Uterus (tissue), 4 donors: ENCODE data around the gene CDKN3. TPM values are rescaled to one million over a fixed set of nuclear protein-coding genes. Genes with fewer than 3 reads are reported as not detected.

Experiments
- DNase-seq, 2 donors: peaks; one replicate each; pipeline ENCODE4 v3.0.0-alpha.2; 2019 to 2020
- H3K27ac ChIP-seq, 2 donors: fragments of 200-600 bp; sonication (generic); 1 replicate in 1 of 2; 2 replicates in 1 of 2; pipeline ENCODE4 v1.5.1; 2016 to 2018
- H3K27me3 ChIP-seq, 2 donors: fragments of 200-600 bp; sonication (generic); one replicate each; pipeline ENCODE4 v1.5.1; 2018 to 2019; ENCODE audit warnings: control low read depth in 1 of 2
- H3K36me3 ChIP-seq, 2 donors: fragments of 200-600 bp; sonication (generic); one replicate each; pipeline ENCODE4 v1.5.1; 2019; ENCODE audit warnings: control low read depth in 1 of 2
- H3K4me1 ChIP-seq, 2 donors: fragments of 200-600 bp; sonication (generic); one replicate each; pipeline ENCODE4 v1.5.1; 2018 to 2019; ENCODE audit warnings: control low read depth in 1 of 2
- H3K4me3 ChIP-seq, 2 donors: fragments of 200-600 bp; sonication (generic); 1 replicate in 1 of 2; 2 replicates in 1 of 2; pipeline ENCODE4 v1.5.1; 2018 to 2019; ENCODE audit warnings: mild to moderate bottlenecking in 1 of 2
- H3K9me3 ChIP-seq, 2 donors: fragments of 200-600 bp; sonication (generic); one replicate each; pipeline ENCODE4 v1.5.1; 2019; ENCODE audit warnings: control low read depth in 1 of 2
- POLR2A ChIP-seq, 2 donors: fragments of 450-650 bp; IDR thresholded peaks; one replicate each; pipeline ENCODE4 v1.6.1; 2016; ENCODE audit warnings: antibody characterized with exemption in 2 of 2, mild to moderate bottlenecking in 1 of 2, moderate library complexity in 1 of 2
- intact Hi-C: fragments of 100-400 bp; cut with DNase I; formaldehyde crosslinking; loops from one replicate; pipeline ENCODE4 v1.15.1; 2023; ENCODE audit warnings: low total_unique reads
- total RNA-seq, 4 donors: library from RNA; depleted of rRNA in 3 of 4; stranded (reverse); fragments of >200 nt in 3 of 4; gene quantifications; one replicate each; pipeline versions ENCODE4 v1.1.0 to v1.2.4, GENCODE V29; 2014 to 2023
- TF ChIP-seq, protein P1 (sequence below), 4 experiments: fragments of 200-600 bp in 2 of 4; fragments of 450-650 bp in 2 of 4; sonication (generic) in 2 of 4; IDR thresholded peaks; one replicate each; pipeline ENCODE4 v1.5.1; 2016 to 2019; ENCODE audit warnings: antibody characterized with exemption in 4 of 4, mild to moderate bottlenecking in 2 of 4, moderate library complexity in 1 of 4
- donor health status: DM: yes; HTN: yes; CAD: no.

Gene CDKN3, protein sequence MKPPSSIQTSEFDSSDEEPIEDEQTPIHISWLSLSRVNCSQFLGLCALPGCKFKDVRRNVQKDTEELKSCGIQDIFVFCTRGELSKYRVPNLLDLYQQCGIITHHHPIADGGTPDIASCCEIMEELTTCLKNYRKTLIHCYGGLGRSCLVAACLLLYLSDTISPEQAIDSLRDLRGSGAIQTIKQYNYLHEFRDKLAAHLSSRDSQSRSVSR
- 10 to 100 TPM in 1 of 4 donors, 1 to 10 TPM in 2, not detected in 1; 1.3 to 24.3 (median 4.4) TPM for total RNA-seq

DNA sequence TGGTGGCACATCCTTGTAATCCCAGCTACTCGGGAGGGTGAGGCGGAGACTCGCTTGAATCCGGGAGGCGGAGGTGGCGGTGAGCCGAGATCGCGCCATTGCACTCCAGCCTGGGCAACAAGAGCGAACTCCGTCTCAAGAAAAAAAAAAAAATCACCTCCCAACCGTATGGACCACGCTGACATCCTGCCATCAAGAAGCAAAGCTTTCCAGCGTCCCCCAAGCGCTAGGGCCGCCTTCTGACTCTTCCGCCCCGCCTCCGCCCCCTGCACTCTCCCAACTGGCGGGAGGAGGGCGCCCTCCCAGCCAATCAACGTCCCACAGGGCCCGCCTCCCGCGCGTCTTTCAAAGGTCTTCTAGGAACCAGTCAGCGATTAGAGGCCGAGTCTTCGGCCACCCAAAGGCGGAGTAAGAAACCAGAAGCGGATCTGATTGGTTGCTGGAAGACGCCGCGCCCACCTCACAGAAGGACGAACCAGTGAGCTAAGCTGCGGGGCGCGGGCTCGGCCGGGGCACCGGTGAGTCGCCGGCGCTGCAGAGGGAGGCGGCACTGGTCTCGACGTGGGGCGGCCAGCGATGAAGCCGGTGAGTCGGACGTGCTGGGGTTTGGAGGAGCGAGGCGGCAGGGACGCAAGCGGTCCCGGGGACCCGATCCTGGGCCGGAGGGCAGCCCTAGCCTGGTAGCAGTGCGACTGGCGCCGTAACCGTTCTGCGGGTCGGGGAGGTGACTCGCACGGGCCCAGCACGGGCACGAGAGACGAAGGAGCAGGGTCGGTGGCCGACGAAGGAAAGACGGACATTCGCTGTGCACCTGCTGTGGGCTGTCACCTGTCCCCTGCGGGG, at the start of gene CDKN3:
CDKN3 (plus strand) TSS at position 515 of the 843 bp plus-strand sequence; CDS start at position 577, 62 bp downstream.
- Histone ChIP-seq H3K27ac (peak within 1 kb of the TSS in 1 of 2 donors; percentile 63), H3K4me1 (no peaks in the 10 kb centered on the region), H3K27me3 (no peaks in the 10 kb centered on the region), H3K4me3 (peak within 1 kb of the TSS; percentile 42 to 54), H3K9me3 (no peaks in the 10 kb centered on the region), H3K36me3 (no peaks in the 10 kb centered on the region)
- TF ChIP-seq POLR2A (IDR thresholded peaks at IDR 0.05): peak; percentile 74 to 77
- TF ChIP-seq, protein P1, sequence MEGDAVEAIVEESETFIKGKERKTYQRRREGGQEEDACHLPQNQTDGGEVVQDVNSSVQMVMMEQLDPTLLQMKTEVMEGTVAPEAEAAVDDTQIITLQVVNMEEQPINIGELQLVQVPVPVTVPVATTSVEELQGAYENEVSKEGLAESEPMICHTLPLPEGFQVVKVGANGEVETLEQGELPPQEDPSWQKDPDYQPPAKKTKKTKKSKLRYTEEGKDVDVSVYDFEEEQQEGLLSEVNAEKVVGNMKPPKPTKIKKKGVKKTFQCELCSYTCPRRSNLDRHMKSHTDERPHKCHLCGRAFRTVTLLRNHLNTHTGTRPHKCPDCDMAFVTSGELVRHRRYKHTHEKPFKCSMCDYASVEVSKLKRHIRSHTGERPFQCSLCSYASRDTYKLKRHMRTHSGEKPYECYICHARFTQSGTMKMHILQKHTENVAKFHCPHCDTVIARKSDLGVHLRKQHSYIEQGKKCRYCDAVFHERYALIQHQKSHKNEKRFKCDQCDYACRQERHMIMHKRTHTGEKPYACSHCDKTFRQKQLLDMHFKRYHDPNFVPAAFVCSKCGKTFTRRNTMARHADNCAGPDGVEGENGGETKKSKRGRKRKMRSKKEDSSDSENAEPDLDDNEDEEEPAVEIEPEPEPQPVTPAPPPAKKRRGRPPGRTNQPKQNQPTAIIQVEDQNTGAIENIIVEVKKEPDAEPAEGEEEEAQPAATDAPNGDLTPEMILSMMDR (IDR thresholded peaks at IDR 0.05): peak; percentile 51 to 70 (median 58)
- peak; percentile 97 to 98 for DNase-seq
- intact Hi-C loops: no loop called here

- no peaks in the 10 kb centered on the region for H3K36me3 ChIP-seq
- peaks cover 0 to 6% of the 10 kb centered on the region in 2 donors for H3K4me1 ChIP-seq
- H3K27ac ChIP-seq: no peak overlapping the region
- no peak overlapping the region for H3K4me3 ChIP-seq
- TF ChIP-seq, protein P1 (IDR thresholded peaks at IDR 0.05): no peak
- TF ChIP-seq POLR2A (IDR thresholded peaks at IDR 0.05): no peak
- H3K27me3 ChIP-seq: no peaks in the 10 kb centered on the region
- intact Hi-C loops: no loop called here
- H3K9me3 ChIP-seq: no peaks in the 10 kb centered on the region
- no peak for DNase-seq
Observed at GRCh38 chr14:54347044-54347443, 49.8 kb upstream of the CDKN3 start.

- Histone ChIP-seq H3K4me1 (peaks cover 0 to 6% of the 10 kb centered on the region in 2 donors), H3K36me3 (no peaks in the 10 kb centered on the region), H3K9me3 (no peaks in the 10 kb centered on the region), H3K27me3 (no peaks in the 10 kb centered on the region), H3K27ac (peak overlapping the region in 1 of 2 donors; percentile 58), H3K4me3 (no peak overlapping the region)
- TF ChIP-seq, protein P1 (IDR thresholded peaks at IDR 0.05): peak; percentile 41 to 64 (median 54)
- no peak for TF ChIP-seq POLR2A (IDR thresholded peaks at IDR 0.05)
- intact Hi-C loops: no loop called here
- no peak for DNase-seq
Observed at GRCh38 chr14:54348001-54348611, 48.7 kb upstream of the CDKN3 start.

DNA sequence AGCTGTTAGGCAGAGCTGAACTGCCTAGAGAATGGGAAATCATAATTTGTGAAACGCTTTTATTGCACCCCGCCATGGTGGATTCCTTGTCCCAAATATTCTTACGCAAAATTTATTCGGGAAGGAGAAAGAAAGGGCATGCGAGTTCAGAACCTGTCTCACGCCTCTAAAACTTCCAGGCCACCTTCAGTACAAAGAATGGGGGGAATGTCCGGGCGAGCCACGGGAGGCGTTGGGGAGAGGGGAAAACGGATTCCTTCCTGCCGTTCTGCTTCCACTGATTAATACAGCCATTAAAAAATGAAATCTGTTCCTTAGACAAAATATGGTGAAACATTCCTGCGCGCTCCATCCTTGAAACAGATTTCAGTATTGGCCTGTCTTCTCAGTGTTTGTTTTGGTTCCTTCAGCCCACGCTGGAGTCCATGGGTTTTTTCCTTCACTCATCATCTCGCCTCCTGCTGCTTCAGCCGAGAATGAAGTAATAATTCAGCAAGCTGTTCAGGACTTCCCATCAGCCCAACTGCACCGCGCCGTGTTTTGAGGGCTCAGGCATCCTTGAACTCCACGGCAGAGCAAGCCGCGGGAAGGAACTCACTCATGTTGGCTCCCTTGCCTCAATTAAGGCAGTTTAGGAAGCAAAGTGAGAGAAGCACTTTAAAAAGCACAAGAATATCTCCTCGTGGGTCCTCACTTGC, 47.7 kb upstream of the CDKN3 start:
- TF ChIP-seq, protein P1 (IDR thresholded peaks at IDR 0.05): no peak
- no peak for TF ChIP-seq POLR2A (IDR thresholded peaks at IDR 0.05)
- no peaks in the 10 kb centered on the region for H3K36me3 ChIP-seq
- peaks cover 0 to 6% of the 10 kb centered on the region in 2 donors for H3K4me1 ChIP-seq
- H3K27ac ChIP-seq: peak overlapping the region; percentile 53 to 58
- peak overlapping the region; percentile 1 to 3 for H3K4me3 ChIP-seq
- intact Hi-C loops: no loop called here
- no peaks in the 10 kb centered on the region for H3K27me3 ChIP-seq
- peak; percentile 24 to 30 for DNase-seq
- H3K9me3 ChIP-seq: no peaks in the 10 kb centered on the region
